ENCODE results near the gene ZNF814.
"Not testable (repeated sequence)": the region's sequence is repeated elsewhere in the genome, so short reads cannot be mapped to it uniquely, and the experiment has no call there.

The ZNF814 gene

GRCh38 chr19:57862351-57862750 is 26.5 kb downstream of the ZNF814 start:
- DNase-seq (ENCODE audit: low read depth in 3 of 3): not testable (repeated sequence)

DNA sequence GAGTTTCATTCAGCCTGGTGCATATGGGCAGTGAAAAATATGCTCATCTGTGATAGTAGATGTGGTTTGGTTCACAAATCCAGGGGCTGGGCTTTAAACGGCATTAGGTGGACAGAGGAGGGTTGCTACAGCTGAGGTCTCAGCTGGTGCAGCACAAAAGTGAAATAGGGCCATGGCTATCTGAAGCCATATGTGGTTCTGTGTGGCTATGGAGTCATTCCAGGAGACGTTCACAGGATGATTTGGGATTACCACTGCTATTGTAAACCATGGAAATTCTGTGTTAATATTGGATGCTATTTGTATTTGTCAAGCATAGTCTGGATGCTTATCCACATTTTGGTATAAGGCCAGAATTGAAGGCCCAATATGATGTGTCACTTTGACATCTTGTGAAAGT is 34.7 kb downstream of the ZNF814 start:
- not testable (repeated sequence) for DNase-seq (ENCODE audit: low read depth in 3 of 3)

- DNase-seq (ENCODE audit: low read depth in 3 of 3): not testable (repeated sequence)
Measured at GRCh38 chr19:57851812-57852603, 36.8 kb downstream of the ZNF814 start.

GRCh38 chr19:57850553-57851017 is 38.3 kb downstream of the ZNF814 start:
- DNase-seq (ENCODE audit: low read depth in 3 of 3): no peak

- peak; percentile 52 to 62 (median 55) for DNase-seq (ENCODE audit: low read depth in 3 of 3)
Measured at GRCh38 chr19:57849666-57850473, 39.0 kb downstream of the ZNF814 start, which contains the start of gene ZNF587. Gene ZNF587, plus strand, starts transcription at chr19:57849859. Its CDS starts 180 bp downstream, at chr19:57850039.

- DNase-seq (ENCODE audit: low read depth in 3 of 3): not testable (repeated sequence)
Measured at GRCh38 chr19:57849162-57849665, 39.6 kb downstream of the ZNF814 start.

- DNase-seq (ENCODE audit: low read depth in 3 of 3): not testable (repeated sequence)
Measured at GRCh38 chr19:57847164-57847563, 41.7 kb downstream of the ZNF814 start.

GRCh38 chr19:57841122-57841763 is 47.6 kb downstream of the ZNF814 start:
- DNase-seq (ENCODE audit: low read depth in 3 of 3): no peak

GRCh38 chr19:57838622-57839191 is 50.1 kb downstream of the ZNF814 start:
- DNase-seq (ENCODE audit: low read depth in 3 of 3): not testable (repeated sequence)

GRCh38 chr19:57836991-57837390 is 51.8 kb downstream of the ZNF814 start:
- not testable (repeated sequence) for DNase-seq (ENCODE audit: low read depth in 3 of 3)

GRCh38 chr19:57830071-57830602 is 58.7 kb downstream of the ZNF814 start, which contains the start of gene ZNF587B:
Gene ZNF587B, plus strand, starts transcription at chr19:57830299. Its CDS starts 230 bp downstream, at chr19:57830529.
- DNase-seq (ENCODE audit: low read depth in 3 of 3): no peak

GRCh38 chr19:57829316-57829715 is 59.5 kb downstream of the ZNF814 start:
- no peak for DNase-seq (ENCODE audit: low read depth in 3 of 3)

DNA sequence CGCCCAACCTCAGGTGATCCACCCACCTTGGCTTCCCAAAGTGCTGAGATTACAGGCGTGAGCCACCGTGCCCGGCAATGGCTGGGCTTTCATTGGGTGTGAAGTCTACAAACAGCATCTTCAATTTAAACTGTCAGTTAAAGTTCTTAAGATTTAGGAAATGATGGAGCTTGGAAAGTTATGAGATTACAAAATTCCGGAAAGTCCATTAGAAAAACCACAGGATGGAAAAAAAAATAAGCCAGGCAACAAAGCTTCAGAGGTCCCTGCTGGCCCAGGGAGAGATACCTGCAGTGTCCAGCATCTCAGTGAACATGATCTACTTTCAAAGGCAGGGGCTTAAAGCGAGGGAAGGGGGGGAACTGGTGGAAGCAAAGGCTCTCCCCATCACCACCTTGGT is 63.3 kb downstream of the ZNF814 start:
- DNase-seq (ENCODE audit: low read depth in 3 of 3): no peak

- DNase-seq (ENCODE audit: low read depth in 3 of 3): not testable (repeated sequence)
Measured at GRCh38 chr19:57823608-57824007, 65.2 kb downstream of the ZNF814 start.

DNA sequence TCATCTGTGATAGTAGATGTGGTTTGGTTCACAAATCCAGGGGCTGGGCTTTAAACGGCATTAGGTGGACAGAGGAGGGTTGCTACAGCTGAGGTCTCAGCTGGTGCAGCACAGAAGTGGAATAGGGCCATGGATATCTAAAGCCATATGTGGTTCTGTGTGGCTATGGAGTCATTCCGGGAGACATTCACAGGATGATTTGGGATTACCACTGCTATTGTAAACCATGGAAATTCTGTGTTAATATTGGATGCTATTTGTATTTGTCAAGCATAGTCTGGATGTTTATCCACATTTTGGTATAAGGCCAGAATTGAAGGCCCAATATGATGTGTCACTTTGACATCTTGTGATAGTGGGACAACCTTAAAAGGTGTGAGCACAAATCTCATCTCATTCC is 65.7 kb downstream of the ZNF814 start:
- DNase-seq (ENCODE audit: low read depth in 3 of 3): not testable (repeated sequence)

DNA sequence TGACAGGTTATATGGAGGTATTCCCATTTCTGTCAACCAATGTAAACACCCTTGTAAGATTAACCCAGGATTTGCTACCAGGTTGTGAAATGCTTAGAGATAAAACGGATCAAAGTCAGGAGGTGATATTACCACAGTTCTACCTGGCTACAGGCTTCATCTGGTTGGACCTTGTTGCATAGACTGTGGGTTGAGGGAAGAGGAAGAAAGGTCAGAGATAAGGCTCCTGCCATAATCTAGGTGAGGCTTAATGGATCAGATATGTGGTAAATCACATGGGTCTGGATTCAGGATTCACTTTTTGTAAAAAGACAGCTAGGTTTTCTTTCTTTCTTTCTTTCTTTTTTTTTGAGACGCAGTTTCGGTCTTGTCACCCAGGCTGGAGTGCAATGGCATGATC is 67.3 kb downstream of the ZNF814 start:
- not testable (repeated sequence) for DNase-seq (ENCODE audit: low read depth in 3 of 3)

- DNase-seq (ENCODE audit: low read depth in 3 of 3): not testable (repeated sequence)
Measured at GRCh38 chr19:57821095-57821494, 67.7 kb downstream of the ZNF814 start.

- no peak for DNase-seq (ENCODE audit: low read depth in 3 of 3)
Measured at GRCh38 chr19:57820599-57820998, 68.2 kb downstream of the ZNF814 start.

- peak; percentile 51 to 62 (median 61) for DNase-seq (ENCODE audit: low read depth in 3 of 3)
Measured at GRCh38 chr19:57819475-57820148, 69.2 kb downstream of the ZNF814 start.

- DNase-seq (ENCODE audit: low read depth in 3 of 3): no peak
Measured at GRCh38 chr19:57818378-57818777, 70.5 kb downstream of the ZNF814 start.
